Measurements from ENCODE around the gene LRP11.
"Not testable (repeated sequence)": the region's sequence is repeated elsewhere in the genome, so short reads cannot be mapped to it uniquely, and the experiment has no call there.

Gene LRP11

GRCh38 chr6:149846321-149846720, 17.8 kb downstream of the LRP11 start:
- no peak for DNase-seq

- DNase-seq, result no peak
Measured at GRCh38 chr6:149845549-149845948, 18.6 kb downstream of the LRP11 start.

GRCh38 chr6:149844480-149844879, 19.7 kb downstream of the LRP11 start:
- no peak for DNase-seq

GRCh38 chr6:149844036-149844435, 20.1 kb downstream of the LRP11 start:
- DNase-seq, result not testable (repeated sequence)

GRCh38 chr6:149843051-149843633, 21.0 kb downstream of the LRP11 start:
- no peak for DNase-seq

- DNase-seq, result no peak
Measured at GRCh38 chr6:149842331-149842730, 21.8 kb downstream of the LRP11 start.

GRCh38 chr6:149840345-149841075, 23.6 kb downstream of the LRP11 start:
- no peak for DNase-seq

- peak; percentile 65 for DNase-seq
Measured at GRCh38 chr6:149834513-149835481, 29.4 kb downstream of the LRP11 start.

GRCh38 chr6:149833651-149834050, 30.5 kb downstream of the LRP11 start:
- no peak for DNase-seq

GRCh38 chr6:149831308-149831820, 32.8 kb downstream of the LRP11 start:
- DNase-seq, result no peak

- DNase-seq, result no peak
Measured at GRCh38 chr6:149830731-149831307, 33.3 kb downstream of the LRP11 start.

GRCh38 chr6:149825292-149825691, 38.9 kb downstream of the LRP11 start:
- no peak for DNase-seq

GRCh38 chr6:149823013-149823412, 41.1 kb downstream of the LRP11 start:
- no peak for DNase-seq

- DNase-seq, result no peak
Measured at GRCh38 chr6:149821492-149821891, 42.7 kb downstream of the LRP11 start.

GRCh38 chr6:149820506-149820905, 43.7 kb downstream of the LRP11 start:
- no peak for DNase-seq

GRCh38 chr6:149815788-149816187, 48.4 kb downstream of the LRP11 start:
- DNase-seq, result no peak

GRCh38 chr6:149813351-149813750, 50.8 kb downstream of the LRP11 start:
- DNase-seq, result no peak

GRCh38 chr6:149809798-149810197, 54.4 kb downstream of the LRP11 start:
- no peak for DNase-seq

- DNase-seq, result no peak
Measured at GRCh38 chr6:149806127-149806526, 58.0 kb downstream of the LRP11 start.

- DNase-seq, result no peak
Measured at GRCh38 chr6:149783551-149783950, 80.6 kb downstream of the LRP11 start.

- DNase-seq, result no peak
Measured at GRCh38 chr6:149782337-149782736, 81.8 kb downstream of the LRP11 start.

GRCh38 chr6:149781715-149782114, 82.4 kb downstream of the LRP11 start:
- no peak for DNase-seq

- no peak for DNase-seq
Measured at GRCh38 chr6:149779644-149779963, 84.6 kb downstream of the LRP11 start.

Measured in effector CD8-positive, alpha-beta T cell (primary cell).